Uterus (tissue), 4 donors: ENCODE data around the gene SLAMF8. TPM values are rescaled to one million over a fixed set of nuclear protein-coding genes. Genes with fewer than 3 reads are reported as not detected.

ENCODE experiments used
- DNase-seq, 2 donors: peaks; one replicate each; pipeline ENCODE4 v3.0.0-alpha.2; 2019 to 2020
- H3K27ac ChIP-seq, 2 donors: fragments of 200-600 bp; sonication (generic); 1 replicate in 1 of 2; 2 replicates in 1 of 2; pipeline ENCODE4 v1.5.1; 2016 to 2018
- H3K27me3 ChIP-seq, 2 donors: fragments of 200-600 bp; sonication (generic); one replicate each; pipeline ENCODE4 v1.5.1; 2018 to 2019; ENCODE audit warnings: control low read depth in 1 of 2
- H3K36me3 ChIP-seq, 2 donors: fragments of 200-600 bp; sonication (generic); one replicate each; pipeline ENCODE4 v1.5.1; 2019; ENCODE audit warnings: control low read depth in 1 of 2
- H3K4me1 ChIP-seq, 2 donors: fragments of 200-600 bp; sonication (generic); one replicate each; pipeline ENCODE4 v1.5.1; 2018 to 2019; ENCODE audit warnings: control low read depth in 1 of 2
- H3K4me3 ChIP-seq, 2 donors: fragments of 200-600 bp; sonication (generic); 1 replicate in 1 of 2; 2 replicates in 1 of 2; pipeline ENCODE4 v1.5.1; 2018 to 2019; ENCODE audit warnings: mild to moderate bottlenecking in 1 of 2
- H3K9me3 ChIP-seq, 2 donors: fragments of 200-600 bp; sonication (generic); one replicate each; pipeline ENCODE4 v1.5.1; 2019; ENCODE audit warnings: control low read depth in 1 of 2
- CTCF ChIP-seq, 4 experiments: fragments of 200-600 bp in 2 of 4; fragments of 450-650 bp in 2 of 4; sonication (generic) in 2 of 4; IDR thresholded peaks; one replicate each; pipeline ENCODE4 v1.5.1; 2016 to 2019; ENCODE audit warnings: antibody characterized with exemption in 4 of 4, mild to moderate bottlenecking in 2 of 4, moderate library complexity in 1 of 4
- POLR2A ChIP-seq, 2 donors: fragments of 450-650 bp; IDR thresholded peaks; one replicate each; pipeline ENCODE4 v1.6.1; 2016; ENCODE audit warnings: antibody characterized with exemption in 2 of 2, mild to moderate bottlenecking in 1 of 2, moderate library complexity in 1 of 2
- intact Hi-C: fragments of 100-400 bp; cut with DNase I; formaldehyde crosslinking; loops from one replicate; pipeline ENCODE4 v1.15.1; 2023; ENCODE audit warnings: low total_unique reads
- total RNA-seq, 4 donors: library from RNA; depleted of rRNA in 3 of 4; stranded (reverse); fragments of >200 nt in 3 of 4; gene quantifications; one replicate each; pipeline versions ENCODE4 v1.1.0 to v1.2.4, GENCODE V29; 2014 to 2023
- donor health status: DM: yes; HTN: yes; CAD: no.

The SLAMF8 gene
- total RNA-seq, 4 donors from 2014 or later = 0.28 to 3.2 (median 1.1) TPM; not detected in 1

- DNase-seq = no peak
- no peaks in the 10 kb centered on the region for H3K9me3 ChIP-seq
- TF ChIP-seq CTCF (IDR thresholded peaks at IDR 0.05) (no peak), POLR2A (IDR thresholded peaks at IDR 0.05) (no peak)
- no peaks in the 10 kb centered on the region for H3K27me3 ChIP-seq
- no peaks in the 10 kb centered on the region for H3K4me1 ChIP-seq
- no peak overlapping the region for H3K27ac ChIP-seq
- intact Hi-C loops = no loop called here
- H3K4me3 ChIP-seq = no peak overlapping the region
- H3K36me3 ChIP-seq = no peaks in the 10 kb centered on the region
Observed at GRCh38 chr1:159827549-159827948, 876 bp downstream of the SLAMF8 start.

GRCh38 chr1:159828176-159828575 lies 1.5 kb downstream of the SLAMF8 start:
- Histone ChIP-seq H3K4me3 (no peak overlapping the region), H3K36me3 (no peaks in the 10 kb centered on the region), H3K27me3 (no peaks in the 10 kb centered on the region), H3K27ac (no peak overlapping the region), H3K9me3 (no peaks in the 10 kb centered on the region), H3K4me1 (no peaks in the 10 kb centered on the region)
- TF ChIP-seq CTCF (IDR thresholded peaks at IDR 0.05) = no peak
- no peak for TF ChIP-seq POLR2A (IDR thresholded peaks at IDR 0.05)
- intact Hi-C loops = no loop called here
- no peak for DNase-seq

GRCh38 chr1:159828581-159829272 lies 2.1 kb downstream of the SLAMF8 start:
- Histone ChIP-seq H3K9me3 (no peaks in the 10 kb centered on the region), H3K27me3 (no peaks in the 10 kb centered on the region), H3K4me1 (no peaks in the 10 kb centered on the region), H3K27ac (no peak overlapping the region), H3K4me3 (no peak overlapping the region), H3K36me3 (no peaks in the 10 kb centered on the region)
- TF ChIP-seq POLR2A (IDR thresholded peaks at IDR 0.05) = no peak
- TF ChIP-seq CTCF (IDR thresholded peaks at IDR 0.05) = no peak
- DNase-seq = no peak
- intact Hi-C loops = no loop called here

GRCh38 chr1:159829273-159829634 lies 2.6 kb downstream of the SLAMF8 start:
- Histone ChIP-seq H3K36me3 (no peaks in the 10 kb centered on the region), H3K27ac (no peak overlapping the region), H3K9me3 (no peaks in the 10 kb centered on the region), H3K4me1 (no peaks in the 10 kb centered on the region), H3K4me3 (no peak overlapping the region), H3K27me3 (no peaks in the 10 kb centered on the region)
- no peak for DNase-seq
- intact Hi-C loops = no loop called here
- no peak for TF ChIP-seq POLR2A (IDR thresholded peaks at IDR 0.05)
- TF ChIP-seq CTCF (IDR thresholded peaks at IDR 0.05) = peak in 2 of 4 experiments; percentile 13 to 17

- Histone ChIP-seq H3K27ac (no peak overlapping the region), H3K4me1 (no peaks in the 10 kb centered on the region), H3K27me3 (no peaks in the 10 kb centered on the region), H3K9me3 (no peaks in the 10 kb centered on the region), H3K36me3 (no peaks in the 10 kb centered on the region), H3K4me3 (no peak overlapping the region)
- intact Hi-C loops = no loop called here
- TF ChIP-seq CTCF (IDR thresholded peaks at IDR 0.05) (no peak), POLR2A (IDR thresholded peaks at IDR 0.05) (no peak)
- no peak for DNase-seq
Observed at GRCh38 chr1:159829822-159830465, 3.3 kb downstream of the SLAMF8 start.
